ENCODE measurements around the gene ASCC3. TPM values are rescaled to one million over a fixed set of nuclear protein-coding genes. Genes with fewer than 3 reads are reported as not detected.

The ASCC3 gene
- polyA plus RNA-seq, 4 donors = 19.0 to 27.4 (median 22.1) TPM

GRCh38 chr6:100512203-100512862 lies 368.8 kb downstream of the ASCC3 start:
- no peak for DNase-seq (ENCODE audit: low read depth in 4 of 4, low spot score in 2 of 4)

- DNase-seq (ENCODE audit: low read depth in 4 of 4, low spot score in 2 of 4) = no peak
Observed at GRCh38 chr6:100509101-100509500, 372.0 kb downstream of the ASCC3 start.

GRCh38 chr6:100506651-100507050 lies 374.5 kb downstream of the ASCC3 start:
- no peak for DNase-seq (ENCODE audit: low read depth in 4 of 4, low spot score in 2 of 4)

- no peak for DNase-seq (ENCODE audit: low read depth in 4 of 4, low spot score in 2 of 4)
Observed at GRCh38 chr6:100504786-100505737, 376.1 kb downstream of the ASCC3 start.

GRCh38 chr6:100503043-100503705 lies 378.0 kb downstream of the ASCC3 start:
- no peak for DNase-seq (ENCODE audit: low read depth in 4 of 4, low spot score in 2 of 4)

GRCh38 chr6:100493206-100493888 lies 387.8 kb downstream of the ASCC3 start:
- DNase-seq (ENCODE audit: low read depth in 4 of 4, low spot score in 2 of 4) = no peak

GRCh38 chr6:100491952-100492670 lies 389.0 kb downstream of the ASCC3 start:
- DNase-seq (ENCODE audit: low read depth in 4 of 4, low spot score in 2 of 4) = no peak

- no peak for DNase-seq (ENCODE audit: low read depth in 4 of 4, low spot score in 2 of 4)
Observed at GRCh38 chr6:100490065-100490464, 391.1 kb downstream of the ASCC3 start.

GRCh38 chr6:100488244-100488643 lies 392.9 kb downstream of the ASCC3 start:
- DNase-seq (ENCODE audit: low read depth in 4 of 4, low spot score in 2 of 4) = no peak

- DNase-seq (ENCODE audit: low read depth in 4 of 4, low spot score in 2 of 4) = no peak
Observed at GRCh38 chr6:100487638-100488037, 393.5 kb downstream of the ASCC3 start.

GRCh38 chr6:100485268-100485667 lies 395.9 kb downstream of the ASCC3 start:
- DNase-seq (ENCODE audit: low read depth in 4 of 4, low spot score in 2 of 4) = no peak

GRCh38 chr6:100484474-100484873 lies 396.7 kb downstream of the ASCC3 start:
- DNase-seq (ENCODE audit: low read depth in 4 of 4, low spot score in 2 of 4) = no peak

GRCh38 chr6:100482698-100483097 lies 398.4 kb downstream of the ASCC3 start:
- no peak for DNase-seq (ENCODE audit: low read depth in 4 of 4, low spot score in 2 of 4)

- peak in 2 of 4 donors; percentile 21 to 29 for DNase-seq (ENCODE audit: low read depth in 4 of 4, low spot score in 2 of 4)
Observed at GRCh38 chr6:100479179-100480035, 401.7 kb downstream of the ASCC3 start.

GRCh38 chr6:100475554-100476320 lies 405.4 kb downstream of the ASCC3 start:
- no peak for DNase-seq (ENCODE audit: low read depth in 4 of 4, low spot score in 2 of 4)

GRCh38 chr6:100473182-100473581 lies 407.9 kb downstream of the ASCC3 start:
- no peak for DNase-seq (ENCODE audit: low read depth in 4 of 4, low spot score in 2 of 4)

- no peak for DNase-seq (ENCODE audit: low read depth in 4 of 4, low spot score in 2 of 4)
Observed at GRCh38 chr6:100472674-100473073, 408.5 kb downstream of the ASCC3 start.

- DNase-seq (ENCODE audit: low read depth in 4 of 4, low spot score in 2 of 4) = no peak
Observed at GRCh38 chr6:100470422-100471120, 410.6 kb downstream of the ASCC3 start.

Data from left renal cortex interstitium (tissue), 4 donors.